Measurements from ENCODE around the gene DNAH8. TPM values are rescaled to one million over a fixed set of nuclear protein-coding genes. Genes with fewer than 3 reads are reported as not detected.
"Not testable (repeated sequence)": the region's sequence is repeated elsewhere in the genome, so short reads cannot be mapped to it uniquely, and the experiment has no call there.

The DNAH8 gene
- total RNA-seq, 1 donor from 2014 or later: 0.24 TPM

DNA sequence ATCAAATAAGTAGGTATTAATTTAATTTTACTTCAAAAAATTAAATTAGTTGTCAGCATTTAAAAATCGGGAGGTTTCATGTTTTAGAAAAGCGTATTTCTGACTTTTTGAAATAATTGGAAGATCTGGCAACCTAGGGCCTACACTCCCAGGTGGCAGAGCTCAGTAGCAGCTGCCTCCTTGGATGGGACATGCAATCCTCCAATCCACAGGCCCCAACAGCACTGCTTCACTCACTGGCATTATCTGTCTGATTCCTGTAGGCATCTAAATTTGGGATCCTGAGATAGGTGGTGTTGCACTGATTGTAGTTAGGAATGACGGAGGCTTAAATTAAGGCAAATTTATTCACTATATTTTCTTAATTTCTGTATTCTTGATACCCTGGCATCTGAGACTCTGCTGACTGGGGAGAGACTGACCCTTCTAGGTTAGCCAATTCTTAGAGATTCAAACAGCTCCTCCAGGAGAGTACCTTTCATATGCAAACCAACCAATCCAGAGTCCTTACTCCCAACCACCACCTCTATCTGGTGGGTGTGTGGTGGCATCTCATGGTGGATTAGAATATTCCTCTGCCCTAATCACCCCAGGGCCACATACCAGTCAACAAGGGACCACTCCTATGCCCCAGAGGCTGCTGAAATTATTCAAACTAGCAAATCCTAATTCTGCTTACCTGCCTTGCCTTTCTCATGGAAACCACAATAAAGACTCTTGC lies 186.9 kb downstream of the DNAH8 start:
- DNase-seq (ENCODE audit: low spot score): no peak

DNA sequence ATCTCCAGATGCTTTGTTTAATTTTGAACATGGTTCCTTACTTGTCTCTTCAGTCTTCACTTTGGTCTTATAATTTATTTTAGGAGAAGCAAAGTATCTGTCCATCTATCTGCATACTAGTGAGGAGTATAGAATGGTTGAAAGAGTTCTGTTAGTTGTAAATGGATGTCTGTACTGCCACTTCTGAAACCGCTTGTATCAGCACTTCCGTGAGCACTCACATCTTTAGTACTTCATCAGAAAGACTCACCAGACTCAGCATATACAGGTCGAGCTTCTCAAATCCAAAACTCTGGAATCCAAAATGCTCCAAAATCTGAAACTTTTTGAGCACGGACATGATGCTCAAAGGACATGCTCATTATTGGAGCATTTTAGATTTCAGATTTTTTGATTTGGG lies 191.5 kb downstream of the DNAH8 start:
- DNase-seq (ENCODE audit: low spot score): no peak

DNA sequence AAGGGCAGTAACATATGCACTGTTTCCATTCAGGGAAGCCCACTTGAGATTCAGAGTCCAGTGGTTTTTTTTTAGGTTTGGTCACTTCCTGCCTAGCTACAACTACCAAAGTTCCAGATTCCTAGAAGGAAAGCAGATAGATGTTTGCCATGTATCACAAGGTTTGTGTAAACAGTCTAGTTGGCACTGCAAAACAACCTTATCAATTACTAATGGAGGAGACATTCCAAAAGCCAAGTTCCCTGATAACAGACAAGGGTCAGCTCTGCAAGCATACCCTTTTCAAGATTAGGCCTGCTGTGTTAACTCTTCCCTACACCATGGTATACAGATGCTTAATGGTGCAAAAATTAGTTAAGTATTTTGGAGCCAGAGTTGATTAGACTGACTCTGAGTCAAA lies 192.2 kb downstream of the DNAH8 start:
- DNase-seq (ENCODE audit: low spot score): no peak

DNA sequence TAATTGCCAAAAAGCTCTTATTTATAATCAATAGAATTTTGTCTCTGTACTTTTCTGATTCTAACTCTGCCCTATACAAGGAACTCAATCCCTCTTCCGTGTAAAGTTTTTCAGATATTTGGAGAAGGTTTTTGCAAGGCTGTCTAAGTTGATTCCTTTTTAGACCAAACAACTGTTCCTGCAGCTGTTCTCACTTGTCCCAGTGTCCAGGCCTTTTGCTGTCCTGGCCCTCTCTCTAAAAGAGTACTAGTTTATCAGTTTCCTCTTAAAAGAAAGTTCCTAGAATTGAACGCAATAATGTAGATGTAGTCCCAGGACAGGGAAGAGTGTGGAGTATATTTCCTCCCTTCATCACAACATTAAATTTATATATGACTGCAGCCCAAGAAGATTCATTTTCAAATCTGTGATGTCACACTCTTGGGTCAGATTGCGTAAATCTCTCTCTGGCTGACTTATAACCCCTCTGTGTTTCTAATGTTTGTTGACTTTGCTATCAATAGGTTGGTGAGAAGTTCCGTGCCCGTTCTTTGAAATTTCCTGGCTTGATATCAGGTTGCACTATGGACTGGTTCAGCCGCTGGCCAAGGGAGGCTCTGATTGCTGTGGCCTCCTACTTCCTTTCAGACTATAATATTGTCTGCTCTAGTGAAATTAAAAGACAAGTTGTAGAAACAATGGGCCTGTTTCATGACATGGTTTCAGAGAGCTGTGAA lies 194.1 kb downstream of the DNAH8 start:
- DNase-seq (ENCODE audit: low spot score): no peak

DNA sequence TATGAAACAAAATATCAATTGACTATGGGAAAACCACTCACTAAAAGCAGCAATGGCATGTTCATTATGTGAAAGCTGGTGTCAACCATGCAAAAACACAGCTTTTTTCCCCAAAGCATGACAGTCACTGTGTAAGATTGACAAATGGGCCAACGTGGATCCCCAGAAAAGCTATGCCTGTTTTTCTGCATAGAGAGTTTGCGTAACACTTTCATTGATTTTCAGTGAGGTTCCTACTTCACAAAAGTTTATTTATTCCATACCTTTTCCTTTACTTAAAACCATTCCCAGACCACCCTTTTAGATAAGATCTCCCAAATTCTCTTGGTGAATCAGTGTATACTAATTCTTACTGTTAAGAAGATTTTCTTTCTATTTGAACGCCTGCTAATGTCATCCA lies 195.1 kb downstream of the DNAH8 start:
- no peak for DNase-seq (ENCODE audit: low spot score)

DNA sequence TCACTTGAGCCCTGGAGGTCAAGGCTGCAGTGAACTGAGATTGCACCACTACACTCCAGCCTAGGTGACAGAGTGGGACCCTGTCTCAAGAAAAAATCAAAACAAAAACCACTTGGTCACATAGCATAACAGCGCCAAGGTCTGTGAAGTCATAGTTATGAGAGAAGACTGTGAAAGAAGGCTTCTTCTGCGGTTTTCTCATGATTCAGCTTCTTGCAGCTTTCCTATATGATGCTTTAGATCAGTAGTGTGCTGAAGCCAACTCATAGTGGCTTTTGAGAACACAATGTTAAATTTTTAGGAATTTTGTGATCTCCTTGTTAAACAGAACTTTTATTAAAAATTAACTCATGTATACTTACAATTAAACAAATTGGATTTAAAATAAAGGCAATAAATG lies 197.3 kb downstream of the DNAH8 start:
- no peak for DNase-seq (ENCODE audit: low spot score)

DNA sequence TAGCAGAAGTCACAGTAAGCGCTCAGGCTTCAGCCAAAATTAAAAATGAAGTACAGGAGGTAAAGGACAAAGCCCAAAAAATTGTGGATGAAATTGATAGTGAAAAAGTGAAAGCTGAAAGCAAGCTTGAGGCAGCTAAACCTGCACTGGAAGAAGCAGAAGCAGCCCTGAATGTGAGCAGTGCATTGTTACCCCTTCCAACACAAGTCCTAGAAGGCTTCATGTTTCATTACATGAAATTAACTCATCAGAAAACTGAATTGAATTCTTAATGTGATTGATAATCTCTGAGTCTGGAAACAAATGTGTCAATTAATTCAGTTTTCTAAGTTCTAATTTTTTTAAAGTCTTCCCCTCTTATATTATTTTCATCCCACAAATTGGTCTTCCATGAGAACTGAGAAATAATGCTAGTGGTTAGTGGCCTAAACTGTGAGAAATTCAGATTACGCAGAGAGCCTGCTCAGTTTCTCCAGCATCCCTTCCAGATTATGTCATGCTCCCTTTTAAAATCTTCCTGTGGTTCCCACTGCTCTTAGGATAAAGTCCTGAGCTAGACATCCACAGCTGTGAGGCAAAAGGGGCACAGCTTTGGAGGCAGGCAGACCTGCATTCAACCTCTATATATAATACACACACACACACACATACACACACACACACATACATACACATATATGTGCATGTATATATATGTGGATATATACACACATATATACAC lies 200.3 kb downstream of the DNAH8 start:
- DNase-seq (ENCODE audit: low spot score): no peak

DNA sequence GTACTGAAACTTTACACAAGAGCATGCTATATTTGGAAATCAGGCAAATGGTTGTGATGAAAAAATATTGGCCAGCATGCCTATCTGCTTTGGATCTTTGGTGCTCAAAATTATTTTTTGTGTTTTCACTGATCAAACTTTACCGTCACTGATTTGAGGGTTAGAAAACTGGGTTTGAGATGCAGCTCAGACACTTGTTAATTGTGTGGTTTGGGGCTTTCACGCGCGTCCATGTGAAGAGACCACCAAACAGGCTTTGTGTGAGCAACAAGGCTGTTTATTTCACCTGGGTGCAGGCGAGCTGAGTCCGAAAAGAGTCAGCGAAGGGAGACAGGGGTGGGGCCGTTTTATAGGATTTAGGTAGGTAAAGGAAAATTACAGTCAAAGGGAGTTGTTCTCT lies 206.4 kb downstream of the DNAH8 start:
- DNase-seq (ENCODE audit: low spot score): not testable (repeated sequence)

DNA sequence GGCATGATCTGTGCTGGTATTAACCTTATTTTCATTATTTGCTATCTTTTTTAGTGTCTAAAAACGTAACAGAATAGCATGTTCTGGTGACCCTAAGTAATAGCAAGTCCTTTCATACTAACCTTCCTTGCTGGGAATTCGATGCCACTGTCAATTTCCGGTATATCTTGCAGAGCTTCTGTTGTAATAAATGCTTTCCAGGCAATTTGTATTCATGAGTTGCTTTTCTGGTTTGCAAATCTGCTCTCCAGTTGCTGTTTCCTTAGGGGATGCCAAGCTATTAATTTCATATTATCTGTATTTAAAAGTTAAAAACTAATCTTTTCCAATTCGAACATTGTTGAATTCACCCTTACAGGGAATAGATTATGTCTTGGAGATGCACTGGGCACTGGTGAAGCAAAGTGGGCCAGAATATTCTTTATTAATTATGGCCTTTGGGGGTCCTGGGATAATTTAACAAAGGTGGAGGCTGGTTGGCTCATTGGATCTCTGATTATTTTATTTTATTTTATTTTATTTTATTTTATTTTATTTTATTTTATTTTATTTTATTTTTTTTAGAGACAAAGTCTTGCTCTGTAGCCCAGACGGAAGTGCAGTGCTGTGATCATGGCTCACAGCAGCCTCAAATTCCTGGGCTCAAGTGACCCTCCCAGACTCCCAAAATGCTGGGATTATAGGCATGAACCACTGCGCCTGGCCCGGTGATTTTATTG lies 209.8 kb downstream of the DNAH8 start:
- DNase-seq (ENCODE audit: low spot score): no peak

DNA sequence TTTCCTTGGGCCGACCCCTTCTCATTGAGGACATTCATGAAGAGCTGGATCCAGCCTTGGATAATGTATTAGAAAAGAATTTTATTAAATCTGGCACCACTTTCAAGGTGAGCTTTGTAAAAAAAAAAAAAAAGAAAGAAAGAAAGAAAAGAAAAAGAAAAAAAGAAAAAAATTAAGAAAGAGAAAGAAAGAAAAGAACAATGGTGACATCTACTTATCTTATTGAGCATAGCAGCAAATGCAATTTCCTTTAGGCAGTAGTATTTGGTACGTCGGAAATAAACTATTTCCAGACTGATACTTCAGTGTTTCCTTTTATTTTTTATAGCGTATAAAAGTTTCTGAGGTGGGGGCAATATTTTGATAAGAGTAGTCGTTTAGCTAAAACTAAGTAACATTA lies 214.4 kb downstream of the DNAH8 start:
- no peak for DNase-seq (ENCODE audit: low spot score)

DNA sequence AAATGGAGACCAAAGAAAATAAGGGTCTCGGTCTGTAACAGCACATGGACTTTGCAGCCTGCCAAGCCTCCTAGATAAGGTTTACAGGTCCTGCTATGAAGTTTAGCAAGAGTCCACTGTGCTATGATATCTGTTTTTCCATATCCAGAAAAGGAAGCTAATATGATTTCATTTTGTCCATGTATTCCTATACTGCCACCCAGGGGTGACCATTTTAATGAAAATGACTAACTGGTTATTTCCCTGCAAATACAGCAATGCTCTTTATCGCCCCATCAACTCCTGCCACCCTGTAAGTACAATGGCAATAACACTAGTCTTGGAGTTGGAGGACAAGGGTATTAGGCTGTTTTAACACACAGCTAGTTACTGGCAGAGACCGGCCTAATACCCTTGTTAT lies 218.3 kb downstream of the DNAH8 start:
- peak; percentile 50 for DNase-seq (ENCODE audit: low spot score)

DNA sequence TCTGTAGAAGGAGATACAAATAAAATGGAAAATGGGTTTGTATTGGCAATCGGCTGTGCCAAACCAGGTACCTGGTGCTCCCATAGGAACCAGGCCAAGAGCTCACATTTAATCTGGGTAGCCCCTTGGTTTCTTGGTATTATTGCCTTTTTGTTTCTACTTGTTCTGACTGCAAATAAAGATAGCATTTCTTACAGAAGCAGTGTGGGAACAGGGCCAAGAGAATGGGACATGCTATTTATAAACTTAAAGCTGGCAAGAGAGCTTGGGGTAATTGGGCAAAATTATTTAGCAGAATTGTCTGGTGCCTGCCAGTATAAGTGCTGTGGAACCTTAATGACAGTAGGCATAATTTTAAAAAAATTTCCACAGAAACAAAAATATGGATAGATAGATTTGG lies 219.9 kb downstream of the DNAH8 start:
- no peak for DNase-seq (ENCODE audit: low spot score)

DNA sequence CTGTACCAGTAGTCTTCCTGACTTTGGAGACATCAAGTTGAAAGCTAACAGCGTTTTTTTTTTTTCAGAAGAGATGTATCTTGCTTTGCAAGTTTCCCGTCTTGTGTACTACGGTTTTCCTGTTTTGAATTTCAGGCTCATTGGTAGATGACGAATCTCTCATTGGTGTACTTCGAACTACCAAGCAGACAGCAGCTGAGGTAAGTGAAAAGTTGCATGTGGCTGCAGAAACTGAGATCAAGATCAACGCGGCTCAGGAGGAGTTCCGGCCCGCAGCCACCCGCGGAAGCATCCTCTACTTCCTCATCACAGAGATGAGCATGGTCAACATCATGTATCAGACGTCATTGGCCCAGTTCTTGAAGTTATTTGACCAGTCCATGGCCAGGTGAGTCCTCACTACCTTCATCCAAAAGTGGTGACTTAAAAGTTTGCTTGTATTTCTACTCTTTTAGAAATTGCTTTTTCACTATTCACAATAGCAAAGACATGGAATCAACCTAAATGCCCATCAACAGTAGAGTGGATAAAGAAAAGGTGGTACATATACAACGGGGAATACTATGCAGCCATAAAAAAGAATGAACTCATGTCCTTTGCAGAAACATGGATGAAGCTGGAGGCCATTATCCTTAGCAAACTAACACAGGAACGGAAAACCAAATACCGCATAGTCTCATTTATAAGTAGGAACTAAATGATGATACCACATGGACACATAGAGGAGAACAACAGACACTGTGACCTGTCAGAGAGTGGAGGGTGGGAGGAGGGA lies 222.9 kb downstream of the DNAH8 start:
- DNase-seq (ENCODE audit: low spot score): no peak

DNA sequence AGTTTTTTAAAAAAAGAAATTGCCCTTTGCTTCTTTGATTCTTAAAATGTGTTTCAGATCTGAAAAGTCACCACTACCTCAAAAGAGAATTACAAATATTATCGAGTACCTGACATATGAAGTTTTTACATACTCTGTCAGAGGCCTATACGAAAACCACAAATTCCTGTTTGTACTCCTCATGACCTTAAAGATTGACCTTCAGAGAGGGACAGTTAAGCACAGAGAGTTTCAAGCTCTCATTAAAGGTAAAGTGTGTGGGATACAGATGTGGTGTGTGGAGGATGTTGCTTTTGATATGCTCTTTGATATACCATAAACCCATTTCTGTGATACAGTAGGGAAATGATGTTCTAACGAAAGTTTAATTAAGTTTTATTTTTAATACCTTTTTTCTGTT lies 223.6 kb downstream of the DNAH8 start:
- no peak for DNase-seq (ENCODE audit: low spot score)

DNA sequence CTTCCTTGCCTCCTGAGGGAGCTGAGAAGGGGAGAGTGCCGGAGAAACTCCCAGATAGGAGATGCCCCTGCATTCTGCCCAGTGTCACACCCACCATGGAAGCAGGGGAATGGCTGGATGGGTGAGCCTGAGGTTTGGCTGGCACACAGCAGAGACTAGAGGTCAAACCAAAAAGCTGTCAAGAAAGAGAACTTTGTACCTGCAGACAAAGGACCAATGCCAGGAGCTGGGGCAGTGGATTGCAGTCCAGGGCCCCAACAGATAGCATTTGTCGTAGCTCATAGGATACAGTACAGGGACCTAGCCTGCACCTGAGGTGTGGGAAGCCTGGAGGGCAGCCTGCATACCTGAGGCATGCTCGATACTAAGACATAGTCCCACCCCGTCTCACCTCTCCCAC lies 227.3 kb downstream of the DNAH8 start:
- DNase-seq (ENCODE audit: low spot score): no peak

DNA sequence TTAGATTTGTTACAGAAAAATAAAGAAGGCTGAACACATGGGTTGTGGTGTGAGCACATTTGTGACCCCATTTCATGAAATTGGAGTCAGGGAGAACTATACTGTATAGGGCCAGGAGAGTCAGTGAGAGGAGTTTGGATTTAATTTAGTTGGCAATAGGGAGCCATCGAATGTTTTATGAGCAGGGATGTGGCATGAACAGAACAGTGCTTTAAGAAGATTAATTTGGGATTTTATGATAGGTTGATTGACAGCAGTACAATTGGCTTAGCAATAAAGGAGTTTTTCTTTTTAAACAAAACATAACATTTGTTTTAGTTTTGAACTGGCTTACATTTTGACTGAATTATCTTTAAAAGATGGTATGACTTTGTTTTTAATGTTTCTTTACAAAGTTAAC lies 227.9 kb downstream of the DNAH8 start:
- DNase-seq (ENCODE audit: low spot score): no peak

DNA sequence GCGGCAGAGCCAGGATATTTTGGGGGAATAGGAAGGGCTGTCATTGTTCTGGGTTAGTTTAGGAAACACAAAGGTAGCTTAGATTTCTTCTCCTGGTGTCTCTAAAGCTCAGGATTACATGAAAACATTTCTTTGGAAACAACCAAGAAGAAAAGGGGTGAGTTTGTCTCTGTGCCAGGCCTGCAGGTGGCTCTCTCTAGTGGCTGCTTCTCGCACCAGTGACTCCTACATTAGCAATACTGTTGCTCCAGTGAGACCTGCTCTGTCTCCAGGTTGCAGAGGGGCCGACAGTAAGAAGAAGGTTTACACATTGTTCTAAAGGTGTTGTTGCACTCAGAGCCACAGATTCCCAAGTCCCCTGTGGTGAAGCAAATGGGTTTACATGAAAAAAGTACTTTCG lies 228.9 kb downstream of the DNAH8 start:
- DNase-seq (ENCODE audit: low spot score): no peak

DNA sequence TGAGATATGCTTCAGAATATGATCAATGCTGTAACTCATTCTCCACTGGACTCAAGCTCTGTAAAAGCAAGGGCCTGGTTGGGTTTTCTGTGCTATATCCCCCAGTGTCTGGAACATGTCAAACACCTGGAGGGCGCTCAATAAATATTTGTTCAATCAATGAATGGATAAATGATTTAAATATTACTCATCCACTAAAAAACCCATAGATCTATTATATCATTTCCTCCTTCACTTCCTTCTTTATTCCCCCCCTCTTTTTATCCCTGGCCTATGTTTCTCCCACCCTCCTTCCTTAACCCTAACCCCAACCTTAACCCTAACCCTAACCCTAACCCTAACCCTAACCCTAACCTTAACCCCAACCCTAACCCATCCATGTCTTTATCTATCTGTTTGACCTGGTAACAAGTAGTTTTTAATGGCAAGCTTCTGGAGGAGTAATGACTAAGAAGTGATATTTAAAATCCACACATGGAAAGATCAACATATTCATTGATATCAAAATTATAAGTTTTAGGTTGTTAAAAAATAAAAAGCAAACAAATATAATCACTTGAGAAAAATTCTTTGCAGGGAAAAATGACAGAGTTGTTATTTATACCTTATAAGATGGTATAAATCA lies 229.7 kb downstream of the DNAH8 start:
- no peak for DNase-seq (ENCODE audit: low spot score)

DNA sequence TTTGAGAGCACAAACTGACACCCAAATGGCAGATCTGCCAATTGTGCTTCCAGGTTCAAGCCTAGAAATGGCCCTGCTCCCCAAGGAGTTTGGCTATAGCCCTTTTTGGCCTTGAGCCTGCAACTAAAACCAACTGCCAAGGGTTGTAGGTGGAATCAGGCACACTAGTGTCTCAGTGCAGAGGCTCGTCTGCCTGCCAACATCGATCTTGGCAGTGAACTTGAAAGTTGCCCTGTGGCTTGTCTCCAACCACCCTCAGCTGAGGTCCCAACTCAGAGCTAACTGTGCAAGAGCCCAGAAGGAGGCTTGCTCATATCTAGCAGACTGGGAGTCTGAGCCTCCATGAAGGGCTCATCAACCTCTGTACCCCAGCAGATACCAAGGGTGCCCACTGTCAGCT lies 240.8 kb downstream of the DNAH8 start:
- no peak for DNase-seq (ENCODE audit: low spot score)

DNA sequence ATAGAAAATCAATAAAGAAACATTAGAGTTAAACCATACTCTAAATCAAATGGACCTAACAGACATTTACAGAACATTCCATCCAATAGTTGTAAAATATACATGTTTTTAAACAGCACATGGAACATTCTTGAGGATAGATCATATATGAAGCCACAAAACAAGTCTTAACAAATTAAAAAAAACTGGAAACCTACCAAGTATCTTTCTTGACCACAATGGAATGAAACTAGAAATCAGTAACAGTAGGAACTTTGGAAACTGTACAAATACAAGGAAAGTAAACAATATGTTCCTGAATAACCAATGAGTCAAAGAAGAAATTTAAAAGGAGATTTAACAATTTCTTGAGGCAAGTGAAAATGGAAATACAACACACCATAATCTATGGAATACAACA lies 242.3 kb downstream of the DNAH8 start:
- no peak for DNase-seq (ENCODE audit: low spot score)

DNA sequence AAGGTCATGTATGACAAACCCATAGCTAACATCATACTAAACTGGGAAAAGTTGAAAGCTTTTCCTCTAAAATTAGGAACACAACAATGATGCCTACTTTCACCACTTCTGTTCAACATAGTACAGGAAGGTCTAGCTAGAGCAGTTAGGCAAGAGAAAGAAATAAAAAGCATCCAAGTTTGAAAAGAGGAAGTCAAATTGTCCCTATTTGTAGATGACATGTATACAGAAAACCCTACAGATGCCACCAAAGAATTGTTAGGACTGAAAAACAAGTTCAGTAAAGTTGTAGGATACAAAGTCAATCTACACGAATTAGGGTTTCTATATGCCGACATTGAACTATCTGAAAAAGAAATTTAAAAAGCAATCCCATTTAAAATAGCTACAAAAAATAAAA lies 244.0 kb downstream of the DNAH8 start:
- no peak for DNase-seq (ENCODE audit: low spot score)
